ENCODE data around the gene COCH. TPM values are rescaled to one million over a fixed set of nuclear protein-coding genes. Genes with fewer than 3 reads are reported as not detected.
"Not testable (repeated sequence)": the region's sequence is repeated elsewhere in the genome, so short reads cannot be mapped to it uniquely, and the experiment has no call there.

COCH gene
- total RNA-seq, 4 donors from 2014 or later, result 0.35 to 2.0 (median 0.53) TPM

DNA sequence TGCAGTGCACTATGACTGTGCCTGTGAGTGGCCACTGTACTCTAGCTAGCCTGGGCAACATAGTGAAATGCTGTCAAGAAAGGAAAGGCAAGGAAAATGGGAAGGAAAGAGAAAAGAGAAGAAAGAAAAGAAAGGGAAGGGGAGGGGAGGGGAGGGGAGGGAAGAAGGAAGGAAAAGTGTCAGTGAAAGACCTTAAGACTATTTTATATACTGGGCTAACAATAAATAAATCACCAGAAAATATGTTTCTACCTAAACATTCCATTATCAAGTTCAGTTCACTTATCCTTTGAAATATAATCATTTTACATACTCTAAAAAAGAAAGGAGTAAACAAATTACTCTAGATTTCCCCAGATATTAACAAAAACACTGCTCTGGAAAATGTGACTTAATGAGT is 22.1 kb downstream of the COCH start:
- ATAC-seq (no peak), DNase-seq (no peak)
- no peaks in the 10 kb centered on the region for H3K9me3 ChIP-seq
- peaks cover 0 to 31% of the 10 kb centered on the region in 2 donors for H3K36me3 ChIP-seq
- in situ Hi-C loops (cut with MboI; ENCODE audit: low sequenced_read_pairs in 4 of 4), result no loop called here
- no peak overlapping the region for H3K4me3 ChIP-seq
- H3K27me3 ChIP-seq, result no peaks in the 10 kb centered on the region
- TF ChIP-seq, protein P1, sequence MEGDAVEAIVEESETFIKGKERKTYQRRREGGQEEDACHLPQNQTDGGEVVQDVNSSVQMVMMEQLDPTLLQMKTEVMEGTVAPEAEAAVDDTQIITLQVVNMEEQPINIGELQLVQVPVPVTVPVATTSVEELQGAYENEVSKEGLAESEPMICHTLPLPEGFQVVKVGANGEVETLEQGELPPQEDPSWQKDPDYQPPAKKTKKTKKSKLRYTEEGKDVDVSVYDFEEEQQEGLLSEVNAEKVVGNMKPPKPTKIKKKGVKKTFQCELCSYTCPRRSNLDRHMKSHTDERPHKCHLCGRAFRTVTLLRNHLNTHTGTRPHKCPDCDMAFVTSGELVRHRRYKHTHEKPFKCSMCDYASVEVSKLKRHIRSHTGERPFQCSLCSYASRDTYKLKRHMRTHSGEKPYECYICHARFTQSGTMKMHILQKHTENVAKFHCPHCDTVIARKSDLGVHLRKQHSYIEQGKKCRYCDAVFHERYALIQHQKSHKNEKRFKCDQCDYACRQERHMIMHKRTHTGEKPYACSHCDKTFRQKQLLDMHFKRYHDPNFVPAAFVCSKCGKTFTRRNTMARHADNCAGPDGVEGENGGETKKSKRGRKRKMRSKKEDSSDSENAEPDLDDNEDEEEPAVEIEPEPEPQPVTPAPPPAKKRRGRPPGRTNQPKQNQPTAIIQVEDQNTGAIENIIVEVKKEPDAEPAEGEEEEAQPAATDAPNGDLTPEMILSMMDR (IDR thresholded peaks at IDR 0.05 in 4 of 5, conservative IDR thresholded peaks at IDR 0.05 in 1 of 5), result no peak
- no peak for TF ChIP-seq POLR2A (IDR thresholded peaks at IDR 0.05)
- intact Hi-C loops (cut with DNase I; ENCODE audit: low total_unique reads), result no loop called here
- H3K27ac ChIP-seq, result no peak overlapping the region
- H3K4me1 ChIP-seq, result no peaks in the 10 kb centered on the region

DNA sequence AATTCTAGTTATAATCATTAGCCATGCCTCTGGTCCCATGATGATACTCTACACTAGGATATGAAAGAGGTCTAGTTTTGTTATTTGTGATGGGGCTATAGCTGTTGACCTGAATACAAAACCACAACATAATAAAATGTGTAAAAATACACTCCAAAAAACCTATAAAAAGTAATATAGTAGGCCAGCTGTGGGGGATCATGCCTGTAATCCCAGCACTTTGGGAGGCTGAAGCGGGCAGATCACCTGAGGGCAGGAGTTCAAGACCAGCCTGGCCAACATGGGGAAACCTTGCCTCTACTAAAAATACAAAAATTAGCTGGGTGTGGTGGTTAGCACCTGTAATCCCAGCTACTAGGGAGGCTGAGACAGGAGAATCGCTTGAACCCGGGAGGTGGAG is 22.8 kb downstream of the COCH start:
- H3K4me1 ChIP-seq; in situ Hi-C loops (cut with MboI; ENCODE audit: low sequenced_read_pairs in 4 of 4); ATAC-seq; H3K27me3 ChIP-seq; H3K4me3 ChIP-seq; DNase-seq; H3K27ac ChIP-seq; intact Hi-C loops (cut with DNase I; ENCODE audit: low total_unique reads); H3K9me3 ChIP-seq: not testable (repeated sequence)
- H3K36me3 ChIP-seq, result peaks cover 0 to 37% of the 10 kb centered on the region in 2 donors

DNA sequence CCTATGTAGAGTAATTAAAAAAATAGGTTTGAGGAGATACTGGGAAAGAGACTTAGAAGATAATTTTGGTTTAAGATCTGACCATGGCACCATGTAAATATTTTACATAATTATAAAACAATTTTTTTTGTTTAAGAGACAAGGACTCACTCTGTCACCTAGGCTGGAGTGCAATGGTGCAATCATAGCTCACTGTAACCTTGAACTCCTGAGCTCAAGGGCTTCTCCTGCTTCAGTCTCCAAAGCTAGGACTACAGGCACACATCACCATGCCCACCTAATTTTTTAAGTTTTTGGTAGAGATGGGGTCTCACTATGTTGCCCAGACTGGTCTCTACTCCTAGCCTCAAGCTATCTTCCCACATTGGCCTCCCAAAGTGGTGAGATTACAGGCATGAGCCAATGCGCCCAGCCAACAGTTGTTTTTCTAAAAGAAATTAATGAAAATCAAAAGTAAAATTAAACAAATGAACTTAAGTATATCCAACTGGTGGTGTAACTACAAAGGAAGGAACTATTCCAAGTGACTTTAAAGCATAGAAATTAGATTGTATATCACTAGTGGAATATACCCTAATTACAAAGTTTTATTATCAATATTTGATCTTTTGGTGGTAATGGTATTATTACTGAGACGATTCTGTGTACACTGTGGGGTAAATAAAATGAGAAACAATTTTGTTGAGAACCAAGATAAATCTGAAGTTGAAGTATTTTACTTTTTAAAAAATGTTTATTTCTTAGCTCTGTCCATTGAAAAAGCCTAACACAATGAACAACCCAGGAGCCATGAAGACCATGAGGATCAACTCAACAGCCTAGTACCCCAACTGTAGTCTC is 29.1 kb downstream of the COCH start:
- in situ Hi-C loops (cut with MboI; ENCODE audit: low sequenced_read_pairs in 4 of 4) (loop anchor here in 1 of 4 donors (10.0 kb wide), 1 partner anchor 249 kb away; no protein-coding TSS in a partner anchor), intact Hi-C loops (cut with DNase I; ENCODE audit: low total_unique reads) (no loop called here)
- Histone ChIP-seq H3K4me3 (no peak overlapping the region), H3K9me3 (no peaks in the 10 kb centered on the region), H3K36me3 (peaks cover 0 to 72% of the 10 kb centered on the region in 2 donors), H3K27ac (no peak overlapping the region), H3K27me3 (no peaks in the 10 kb centered on the region), H3K4me1 (no peaks in the 10 kb centered on the region)
- ATAC-seq (no peak), DNase-seq (no peak)
- no peak for TF ChIP-seq POLR2A (IDR thresholded peaks at IDR 0.05)
- TF ChIP-seq, protein P1 (IDR thresholded peaks at IDR 0.05 in 4 of 5, conservative IDR thresholded peaks at IDR 0.05 in 1 of 5), result no peak

DNA sequence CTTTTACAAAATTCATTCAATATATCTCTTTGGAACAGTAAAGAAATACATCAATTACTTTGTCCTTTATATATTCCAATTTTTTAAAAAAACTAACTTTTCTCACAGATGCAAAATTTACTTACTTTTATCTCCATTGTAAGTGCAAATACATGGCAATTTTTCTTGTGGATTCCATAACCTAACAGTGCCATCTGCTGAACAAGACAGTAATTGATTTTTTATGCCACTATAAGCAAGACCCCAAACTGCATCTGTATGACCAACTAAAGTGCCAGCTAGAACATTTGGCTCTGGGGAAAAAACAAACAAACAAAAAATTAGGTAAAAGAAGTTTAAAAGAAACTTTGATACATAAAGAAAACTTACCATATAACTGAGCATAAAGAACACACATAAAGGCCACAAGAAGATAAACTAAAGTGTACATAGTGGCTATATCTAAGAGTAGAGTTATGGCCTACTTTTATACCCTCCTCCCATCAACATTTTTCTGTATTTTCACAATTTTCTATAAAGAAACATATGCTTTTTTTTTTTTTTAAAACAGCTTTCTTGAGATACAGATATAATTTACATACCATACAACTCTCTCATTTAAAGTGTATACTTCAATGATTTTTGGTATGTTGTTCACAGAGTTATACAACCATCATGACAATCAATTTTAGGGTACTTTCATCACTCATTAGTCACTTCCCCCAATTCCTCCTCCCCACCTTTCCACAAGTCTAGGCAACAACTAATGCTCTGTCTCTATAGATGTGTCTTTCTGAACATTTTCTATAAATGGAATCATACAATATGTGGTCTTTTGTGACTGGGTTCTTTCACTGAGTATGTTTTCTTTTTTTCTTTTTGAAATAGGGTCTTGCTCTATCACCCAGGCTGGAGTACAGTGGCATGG is 32.6 kb downstream of the COCH start:
- no peak overlapping the region for H3K27ac ChIP-seq
- no peak overlapping the region for H3K4me3 ChIP-seq
- intact Hi-C loops (cut with DNase I; ENCODE audit: low total_unique reads) (no loop called here), in situ Hi-C loops (cut with MboI; ENCODE audit: low sequenced_read_pairs in 4 of 4) (loop anchor here in 1 of 4 donors (10.0 kb wide), 1 partner anchor 252 kb away; no protein-coding TSS in a partner anchor)
- H3K27me3 ChIP-seq, result no peaks in the 10 kb centered on the region
- no peak for DNase-seq
- H3K9me3 ChIP-seq, result no peaks in the 10 kb centered on the region
- TF ChIP-seq POLR2A (IDR thresholded peaks at IDR 0.05), result no peak
- TF ChIP-seq, protein P1 (IDR thresholded peaks at IDR 0.05 in 4 of 5, conservative IDR thresholded peaks at IDR 0.05 in 1 of 5), result no peak
- H3K4me1 ChIP-seq, result no peaks in the 10 kb centered on the region
- H3K36me3 ChIP-seq, result peaks cover 0 to 89% of the 10 kb centered on the region in 2 donors
- no peak for ATAC-seq

DNA sequence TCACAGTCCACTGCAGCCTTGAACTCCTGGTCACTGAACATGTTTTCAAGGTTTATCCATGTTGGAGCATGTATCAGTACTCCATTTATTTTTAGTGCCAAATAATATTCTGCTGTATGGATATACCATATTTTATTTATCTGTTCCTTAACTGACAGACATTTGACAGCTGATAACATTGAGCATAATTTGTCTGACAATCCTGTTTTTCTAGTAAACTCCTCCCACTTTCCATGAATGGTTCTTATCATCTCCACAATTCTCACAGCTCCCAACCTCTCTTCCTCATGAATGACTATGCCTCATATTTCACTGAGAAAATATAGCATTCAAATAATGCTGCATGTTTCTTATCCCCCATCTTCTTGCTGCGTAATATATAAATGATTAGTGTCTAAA is 33.3 kb downstream of the COCH start:
- Histone ChIP-seq H3K9me3 (no peaks in the 10 kb centered on the region), H3K36me3 (peaks cover 0 to 89% of the 10 kb centered on the region in 2 donors)

More for the DNA sequence above, 33.3 kb downstream of the COCH start:
- TF ChIP-seq, protein P1 (IDR thresholded peaks at IDR 0.05 in 4 of 5, conservative IDR thresholded peaks at IDR 0.05 in 1 of 5), result no peak
- no peak for TF ChIP-seq POLR2A (IDR thresholded peaks at IDR 0.05)
- H3K4me1 ChIP-seq, result no peaks in the 10 kb centered on the region
- in situ Hi-C loops (cut with MboI; ENCODE audit: low sequenced_read_pairs in 4 of 4), result loop anchor here in 1 of 4 donors (10.0 kb wide), 1 partner anchor 253 kb away; no protein-coding TSS in a partner anchor
- ATAC-seq, result no peak
- no peak overlapping the region for H3K4me3 ChIP-seq
- DNase-seq, result no peak
- intact Hi-C loops (cut with DNase I; ENCODE audit: low total_unique reads), result no loop called here
- H3K27ac ChIP-seq, result no peak overlapping the region
- no peaks in the 10 kb centered on the region for H3K27me3 ChIP-seq

All from gastrocnemius medialis (tissue), 4 donors.